ENCODE measurements around the gene PPARG.

The PPARG gene

DNA sequence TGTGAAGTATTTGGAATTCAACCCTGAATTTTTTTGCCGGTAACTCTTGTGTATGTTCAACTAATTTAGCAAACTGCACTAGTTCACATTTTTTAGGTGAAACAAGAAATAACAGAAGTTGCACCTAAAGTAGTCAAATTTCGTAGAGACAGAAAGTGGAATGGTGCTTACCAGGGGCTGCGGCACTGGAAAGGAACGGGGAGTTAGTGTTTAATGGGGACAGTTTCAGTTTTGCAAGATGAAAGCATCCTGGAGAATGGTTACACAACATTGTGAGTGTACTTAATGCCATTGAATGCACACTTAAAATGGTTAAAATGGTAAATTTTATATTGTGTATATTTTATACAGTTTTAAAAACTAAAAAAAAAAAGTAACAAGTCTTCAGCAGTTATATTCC is 27.4 kb downstream of the PPARG start:
- DNase-seq (ENCODE audit: low read depth in 1 of 2, low spot score in 1 of 2), result no peak
- H3K27me3 ChIP-seq (ENCODE audit: insufficient read depth, poor library complexity, severe bottlenecking), result no peaks in the 10 kb centered on the region
- no peak overlapping the region for H3K27ac ChIP-seq (replicated peaks)
- no peak for TF ChIP-seq SPI1 (IDR thresholded peaks at IDR 0.05; ENCODE audit: borderline replicate concordance, low read depth)
- H3K4me3 ChIP-seq (replicated peaks; ENCODE audit: insufficient read depth, low read length), result no peak overlapping the region

DNA sequence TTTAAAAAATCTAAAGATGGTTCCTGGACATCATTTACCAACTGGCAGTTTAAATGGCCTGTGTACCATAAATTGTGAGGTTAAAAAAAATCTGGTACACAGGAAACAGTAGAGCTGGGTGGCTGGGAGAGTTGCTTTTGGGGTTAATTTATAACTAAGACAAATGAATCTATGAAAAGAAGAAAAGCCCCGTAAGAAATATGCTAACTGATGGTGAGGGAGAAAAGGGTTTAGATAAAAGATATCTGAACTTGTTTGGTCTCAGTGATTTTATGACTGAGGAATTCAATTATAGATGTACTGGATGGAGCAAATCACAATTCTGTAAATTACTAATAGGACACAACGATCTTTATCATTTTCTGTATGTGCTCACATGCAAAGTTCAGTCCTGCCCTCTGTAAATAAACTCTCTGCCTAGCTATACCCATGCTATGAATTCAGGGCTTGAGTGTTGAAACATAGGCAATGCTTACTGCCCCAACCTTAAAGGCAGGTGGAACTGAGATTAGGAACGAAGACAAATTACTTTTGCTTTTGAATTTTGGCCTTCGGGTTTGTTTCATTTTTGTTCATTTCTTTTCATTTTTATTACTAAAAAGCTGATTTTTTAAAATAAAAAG is 28.0 kb downstream of the PPARG start:
- H3K4me3 ChIP-seq (replicated peaks; ENCODE audit: insufficient read depth, low read length), result no peak overlapping the region
- DNase-seq (ENCODE audit: low read depth in 1 of 2, low spot score in 1 of 2), result no peak
- TF ChIP-seq, protein P1, sequence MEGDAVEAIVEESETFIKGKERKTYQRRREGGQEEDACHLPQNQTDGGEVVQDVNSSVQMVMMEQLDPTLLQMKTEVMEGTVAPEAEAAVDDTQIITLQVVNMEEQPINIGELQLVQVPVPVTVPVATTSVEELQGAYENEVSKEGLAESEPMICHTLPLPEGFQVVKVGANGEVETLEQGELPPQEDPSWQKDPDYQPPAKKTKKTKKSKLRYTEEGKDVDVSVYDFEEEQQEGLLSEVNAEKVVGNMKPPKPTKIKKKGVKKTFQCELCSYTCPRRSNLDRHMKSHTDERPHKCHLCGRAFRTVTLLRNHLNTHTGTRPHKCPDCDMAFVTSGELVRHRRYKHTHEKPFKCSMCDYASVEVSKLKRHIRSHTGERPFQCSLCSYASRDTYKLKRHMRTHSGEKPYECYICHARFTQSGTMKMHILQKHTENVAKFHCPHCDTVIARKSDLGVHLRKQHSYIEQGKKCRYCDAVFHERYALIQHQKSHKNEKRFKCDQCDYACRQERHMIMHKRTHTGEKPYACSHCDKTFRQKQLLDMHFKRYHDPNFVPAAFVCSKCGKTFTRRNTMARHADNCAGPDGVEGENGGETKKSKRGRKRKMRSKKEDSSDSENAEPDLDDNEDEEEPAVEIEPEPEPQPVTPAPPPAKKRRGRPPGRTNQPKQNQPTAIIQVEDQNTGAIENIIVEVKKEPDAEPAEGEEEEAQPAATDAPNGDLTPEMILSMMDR (IDR thresholded peaks at IDR 0.05; ENCODE audit: insufficient read depth, low read length), result no peak
- TF ChIP-seq SPI1 (IDR thresholded peaks at IDR 0.05; ENCODE audit: borderline replicate concordance, low read depth), result no peak
- no peak for TF ChIP-seq GABPA (IDR thresholded peaks at IDR 0.05; ENCODE audit: low read depth)
- TF ChIP-seq, protein P2, sequence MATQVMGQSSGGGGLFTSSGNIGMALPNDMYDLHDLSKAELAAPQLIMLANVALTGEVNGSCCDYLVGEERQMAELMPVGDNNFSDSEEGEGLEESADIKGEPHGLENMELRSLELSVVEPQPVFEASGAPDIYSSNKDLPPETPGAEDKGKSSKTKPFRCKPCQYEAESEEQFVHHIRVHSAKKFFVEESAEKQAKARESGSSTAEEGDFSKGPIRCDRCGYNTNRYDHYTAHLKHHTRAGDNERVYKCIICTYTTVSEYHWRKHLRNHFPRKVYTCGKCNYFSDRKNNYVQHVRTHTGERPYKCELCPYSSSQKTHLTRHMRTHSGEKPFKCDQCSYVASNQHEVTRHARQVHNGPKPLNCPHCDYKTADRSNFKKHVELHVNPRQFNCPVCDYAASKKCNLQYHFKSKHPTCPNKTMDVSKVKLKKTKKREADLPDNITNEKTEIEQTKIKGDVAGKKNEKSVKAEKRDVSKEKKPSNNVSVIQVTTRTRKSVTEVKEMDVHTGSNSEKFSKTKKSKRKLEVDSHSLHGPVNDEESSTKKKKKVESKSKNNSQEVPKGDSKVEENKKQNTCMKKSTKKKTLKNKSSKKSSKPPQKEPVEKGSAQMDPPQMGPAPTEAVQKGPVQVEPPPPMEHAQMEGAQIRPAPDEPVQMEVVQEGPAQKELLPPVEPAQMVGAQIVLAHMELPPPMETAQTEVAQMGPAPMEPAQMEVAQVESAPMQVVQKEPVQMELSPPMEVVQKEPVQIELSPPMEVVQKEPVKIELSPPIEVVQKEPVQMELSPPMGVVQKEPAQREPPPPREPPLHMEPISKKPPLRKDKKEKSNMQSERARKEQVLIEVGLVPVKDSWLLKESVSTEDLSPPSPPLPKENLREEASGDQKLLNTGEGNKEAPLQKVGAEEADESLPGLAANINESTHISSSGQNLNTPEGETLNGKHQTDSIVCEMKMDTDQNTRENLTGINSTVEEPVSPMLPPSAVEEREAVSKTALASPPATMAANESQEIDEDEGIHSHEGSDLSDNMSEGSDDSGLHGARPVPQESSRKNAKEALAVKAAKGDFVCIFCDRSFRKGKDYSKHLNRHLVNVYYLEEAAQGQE (IDR thresholded peaks at IDR 0.05; ENCODE audit: insufficient replicate concordance, low read depth), result no peak
- no peak for TF ChIP-seq POLR2AphosphoS5 (IDR thresholded peaks at IDR 0.05; ENCODE audit: low read depth)
- no peaks in the 10 kb centered on the region for H3K27me3 ChIP-seq (ENCODE audit: insufficient read depth, poor library complexity, severe bottlenecking)
- no peak overlapping the region for H3K27ac ChIP-seq (replicated peaks)

DNA sequence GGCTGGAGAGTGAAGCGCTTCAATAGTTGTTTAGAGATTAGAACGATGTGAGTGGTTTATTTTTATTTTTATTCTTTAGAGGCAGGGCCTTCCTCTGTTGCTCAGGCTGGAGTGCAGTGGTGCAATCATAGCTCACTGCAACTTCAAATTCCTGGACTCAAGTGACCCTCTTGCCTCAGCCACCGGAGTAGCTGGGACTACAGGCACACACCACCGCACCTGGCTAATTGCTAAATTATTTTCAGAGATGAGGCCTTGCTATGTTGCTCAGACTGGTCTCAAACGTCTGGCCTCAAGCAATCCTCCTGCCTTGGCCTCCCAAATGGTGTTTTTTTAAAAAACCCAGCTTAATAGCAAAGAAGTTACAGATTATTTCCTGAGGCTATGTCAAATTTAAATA is 29.0 kb downstream of the PPARG start:
- DNase-seq (ENCODE audit: low read depth in 1 of 2, low spot score in 1 of 2), result no peak
- Histone ChIP-seq H3K27ac (replicated peaks) (no peak overlapping the region), H3K27me3 (ENCODE audit: insufficient read depth, poor library complexity, severe bottlenecking) (no peaks in the 10 kb centered on the region), H3K4me3 (replicated peaks; ENCODE audit: insufficient read depth, low read length) (no peak overlapping the region)
- TF ChIP-seq, protein P1 (IDR thresholded peaks at IDR 0.05; ENCODE audit: insufficient read depth, low read length), result no peak
- TF ChIP-seq POLR2AphosphoS5 (IDR thresholded peaks at IDR 0.05; ENCODE audit: low read depth) (no peak), SPI1 (IDR thresholded peaks at IDR 0.05; ENCODE audit: borderline replicate concordance, low read depth) (no peak), GABPA (IDR thresholded peaks at IDR 0.05; ENCODE audit: low read depth) (no peak)
- TF ChIP-seq, protein P2 (IDR thresholded peaks at IDR 0.05; ENCODE audit: insufficient replicate concordance, low read depth), result no peak

DNA sequence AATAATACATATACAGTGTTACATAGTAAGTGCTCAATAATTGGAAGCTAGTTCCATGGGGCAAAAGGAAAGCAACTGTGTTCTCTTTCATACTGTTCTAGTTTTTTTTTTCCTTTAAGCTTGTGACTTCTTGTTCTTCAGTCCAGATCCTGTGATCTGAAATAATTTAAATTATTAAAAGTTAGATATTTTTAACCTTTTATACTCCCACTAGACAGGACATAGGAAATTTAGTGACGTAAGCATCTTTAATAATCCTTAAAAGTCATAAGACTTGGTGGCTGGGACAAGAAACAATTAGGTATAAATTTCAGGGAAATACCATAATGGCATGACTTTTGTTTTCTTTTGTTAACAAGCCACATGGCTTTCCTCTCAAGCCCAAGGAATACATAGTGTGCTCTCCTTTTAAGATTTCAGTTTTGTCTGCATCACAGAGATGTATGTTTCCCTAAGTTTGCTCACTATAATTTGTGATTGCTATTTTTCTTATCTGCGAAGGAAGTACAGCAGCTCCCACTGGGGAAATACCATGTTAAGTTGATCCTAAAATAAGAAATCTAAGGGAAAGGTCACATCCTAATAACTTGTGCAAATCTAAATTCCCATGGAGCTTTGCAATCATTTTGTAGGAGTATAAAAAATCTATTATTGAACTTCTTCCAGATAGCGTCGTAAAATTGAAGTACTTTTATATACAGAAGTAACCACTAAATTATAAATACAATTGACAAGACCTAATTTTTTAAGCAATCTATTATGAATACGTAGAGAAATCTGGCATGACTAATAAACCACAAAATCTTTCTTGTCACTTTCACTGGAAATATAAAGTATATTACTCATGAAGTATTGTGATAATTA is 30.1 kb downstream of the PPARG start:
- Histone ChIP-seq H3K27ac (replicated peaks) (no peak overlapping the region), H3K4me3 (replicated peaks; ENCODE audit: insufficient read depth, low read length) (no peak overlapping the region), H3K27me3 (ENCODE audit: insufficient read depth, poor library complexity, severe bottlenecking) (no peaks in the 10 kb centered on the region)
- DNase-seq (ENCODE audit: low read depth in 1 of 2, low spot score in 1 of 2), result no peak
- TF ChIP-seq, protein P1 (IDR thresholded peaks at IDR 0.05; ENCODE audit: insufficient read depth, low read length), result no peak
- TF ChIP-seq GABPA (IDR thresholded peaks at IDR 0.05; ENCODE audit: low read depth) (no peak), SPI1 (IDR thresholded peaks at IDR 0.05; ENCODE audit: borderline replicate concordance, low read depth) (no peak), POLR2AphosphoS5 (IDR thresholded peaks at IDR 0.05; ENCODE audit: low read depth) (no peak)
- TF ChIP-seq, protein P2 (IDR thresholded peaks at IDR 0.05; ENCODE audit: insufficient replicate concordance, low read depth), result no peak
